GM12878 (cell line): ENCODE results near the gene SLCO4A1. TPM values are rescaled to one million over a fixed set of nuclear protein-coding genes. Genes with fewer than 3 reads are reported as not detected.

Experiments used
- ATAC-seq: fragments of 200-7000 bp; cut with Tn5 transposase; 3 replicates; pipeline ENCODE4 v1.9.1; 2020; ENCODE audit warnings: mild to moderate bottlenecking, moderate library complexity
- BruUV-seq: library from RNA; stranded (reverse); fragments of 400-500 nt; replicated peaks from 2 replicates; lab custom pipeline; 2021; lab: Mats Ljungman, UMichigan
- CTCF ChIA-PET: fragments of 300-600 bp; sonication (Branson Sonifier 250); formaldehyde crosslinking; extraction: SDS; loops from one replicate; lab custom pipeline; 2021; ENCODE audit warnings: inconsistent platforms; lab: Yijun Ruan, JAX
- POLR2A ChIA-PET: fragments of 350-600 bp; formaldehyde crosslinking; extraction: SDS; loops from one replicate; lab custom pipeline; 2021; ENCODE audit warnings: inconsistent platforms; lab: Charles Lee
- RAD21 ChIA-PET: fragments of 300-600 bp; sonication (Branson Sonifier 250); formaldehyde crosslinking; loops from one replicate; lab custom pipeline; 2023; ENCODE audit warnings: antibody characterized with exemption; ENCODE audit not compliant: unreplicated experiment; lab: Charles Lee
- SMC1A ChIA-PET: fragments of 300-600 bp; sonication (Branson Sonifier 250); formaldehyde crosslinking; loops from one replicate; lab custom pipeline; 2023; ENCODE audit not compliant: unreplicated experiment, uncharacterized antibody; lab: Charles Lee
- DNase-seq: peaks from one replicate; pipeline ENCODE4 v3.0.0-alpha.2; 2011; ENCODE audit warnings: low read depth, low spot score
- FAIRE-seq: peaks from 3 replicates; lab custom pipeline; 2011; peaks lifted over from hg19 to GRCh38; lab: Jason Lieb, UNC
- H2AFZ ChIP-seq: 2 replicates; pipeline ENCODE4 v1.6.0; 2011; ENCODE audit warnings: low read depth, low read length, control low read depth; ENCODE audit not compliant: control insufficient read depth
- H3K27ac ChIP-seq: 2 replicates; pipeline ENCODE4 v1.5.1; 2011; ENCODE audit warnings: control low read depth; ENCODE audit not compliant: control insufficient read depth, insufficient read depth
- H3K27me3 ChIP-seq, 2 experiments: replicated peaks in 1 of 2; 2 replicates each; pipeline versions ENCODE4 v1.6.0 to v1.6.1; 2011; ENCODE audit warnings: low read length in 1 of 2; ENCODE audit not compliant: control insufficient read depth in 2 of 2, insufficient read depth in 2 of 2
- H3K36me3 ChIP-seq, 2 experiments: 2 replicates each; pipeline ENCODE4 v1.5.1; 2011; ENCODE audit warnings: low read length in 1 of 2; ENCODE audit not compliant: control insufficient read depth in 2 of 2, insufficient read depth in 2 of 2
- H3K4me1 ChIP-seq: 2 replicates; pipeline ENCODE4 v1.6.1; 2011; ENCODE audit warnings: mild to moderate bottlenecking, low read length, moderate library complexity, mixed read lengths; ENCODE audit not compliant: control insufficient read depth, insufficient read depth
- H3K4me2 ChIP-seq: 2 replicates; pipeline ENCODE4 v1.6.0; 2011; ENCODE audit warnings: control low read depth; ENCODE audit not compliant: control insufficient read depth, insufficient read depth
- H3K4me3 ChIP-seq: fragments of 200-600 bp; sonication (generic); 2 replicates; pipeline ENCODE4 v1.5.1; 2016
- H3K79me2 ChIP-seq: 2 replicates; pipeline ENCODE4 v1.6.0; 2011; ENCODE audit warnings: low read length; ENCODE audit not compliant: control insufficient read depth, insufficient read depth
- H3K9ac ChIP-seq: 2 replicates; pipeline ENCODE4 v1.8.0; 2011; ENCODE audit warnings: low read length, control low read depth, mixed read lengths; ENCODE audit not compliant: control insufficient read depth, insufficient read depth
- H3K9me3 ChIP-seq: replicated peaks from 3 replicates; pipeline ENCODE4 v1.5.1; 2011; ENCODE audit warnings: mild to moderate bottlenecking, low read length; ENCODE audit not compliant: control insufficient read depth, insufficient read depth
- H4K20me1 ChIP-seq: 2 replicates; pipeline ENCODE4 v1.6.0; 2011; ENCODE audit not compliant: control insufficient read depth, insufficient read depth
- BHLHE40 ChIP-seq, 2 experiments: fragments of 450-650 bp in 1 of 2; IDR thresholded peaks; 2 replicates each; pipeline ENCODE4 v1.6.1; 2011 to 2017; ENCODE audit warnings: low read depth in 2 of 2, borderline replicate concordance in 1 of 2, improper control_type of control experiment in 1 of 2, low read length in 1 of 2, mild to moderate bottlenecking in 1 of 2
- IKZF2 ChIP-seq, 2 experiments: fragments of 450-650 bp; IDR thresholded peaks; 2 replicates each; pipeline ENCODE4 v1.6.1; 2017; ENCODE audit warnings: mild to moderate bottlenecking in 2 of 2, moderate library complexity in 2 of 2
- JUND ChIP-seq: IDR thresholded peaks from 2 replicates; pipeline ENCODE4 v1.6.1; 2012; ENCODE audit warnings: low read depth, mild to moderate bottlenecking, low read length, improper control_type of control experiment, moderate library complexity
- MTA2 ChIP-seq: fragments of 450-650 bp; IDR thresholded peaks from 2 replicates; pipeline ENCODE4 v1.6.1; 2016; ENCODE audit warnings: low read depth, mild to moderate bottlenecking, moderate library complexity
- MXI1 ChIP-seq: fragments of 150-350 bp; IDR thresholded peaks from 2 replicates; pipeline ENCODE4 v1.6.1; 2011; ENCODE audit warnings: low read depth, mild to moderate bottlenecking, inconsistent platforms, low read length, improper control_type of control experiment
- RAD51 ChIP-seq: fragments of 450-650 bp; IDR thresholded peaks from 2 replicates; pipeline ENCODE4 v1.6.1; 2016; ENCODE audit warnings: moderate library complexity, mild to moderate bottlenecking, inconsistent platforms
- RBBP5 ChIP-seq: fragments of 200-600 bp; sonication (generic); conservative IDR thresholded peaks from 2 replicates; pipeline ENCODE4 v1.6.1; 2016
- SMARCA5 ChIP-seq: fragments of 450-650 bp; IDR thresholded peaks from 2 replicates; pipeline ENCODE4 v1.6.1; 2017; ENCODE audit warnings: mild to moderate bottlenecking
- SMC3 ChIP-seq: IDR thresholded peaks from 2 replicates; pipeline ENCODE4 v1.6.1; 2011; ENCODE audit warnings: low read length, improper control_type of control experiment, borderline replicate concordance
- ZNF217 ChIP-seq: fragments of 450-650 bp; IDR thresholded peaks from 2 replicates; pipeline ENCODE4 v1.6.1; 2017; ENCODE audit warnings: antibody characterized with exemption, mild to moderate bottlenecking
- WGBS: methylation state at CpG from one replicate; pipeline ENCODE4 v1.1.6; 2016; ENCODE audit warnings: low lambda C conversion rate; ENCODE audit not compliant: insufficient replicate concordance, insufficient coverage; ENCODE audit errors: missing lambda C conversion rate; 5-methylcytosine and 5-hydroxymethylcytosine counted together
- in situ Hi-C: fragments of 300-500 bp; cut with MboI; formaldehyde crosslinking; loops from 9 replicates; pipeline ENCODE4 v1.14.3; 2018; ENCODE audit warnings: mixed read lengths
- intact Hi-C: fragments of 100-400 bp; cut with micrococcal nuclease; formaldehyde crosslinking; loops from one replicate; pipeline ENCODE4 v1.14.2; 2022; ENCODE audit not compliant: unreplicated experiment
- polyA plus RNA-seq, 11 experiments: library from polyadenylated mRNA; depleted of rRNA in 4 of 11; unstranded in 6 of 11; stranded (reverse) in 5 of 11; fragments of >200 nt; fragmentation: Nextera tagmentation in 4 of 11; fragmentation: Illumina TruSeq in 1 of 11; extraction: Ambion mirVana in 4 of 11; extraction: Trizol in 1 of 11; gene quantifications; 1 replicate in 1 of 11; 2 replicates in 10 of 11; pipeline versions ENCODE4 v1.2.1 to v1.2.3, GENCODE V29; 2011 to 2016; ENCODE audit warnings: inconsistent platforms in 2 of 11, missing spikeins in 2 of 11, low read depth in 1 of 11
- total RNA-seq, 4 experiments: library from RNA; depleted of rRNA in 3 of 4; stranded (reverse); fragments of >200 nt in 3 of 4; fragmentation: Illumina TruSeq in 1 of 4; extraction: Trizol in 1 of 4; gene quantifications; 2 replicates each; pipeline versions ENCODE4 v1.2.1 to v1.2.3, GENCODE V29; 2013 to 2021
- TF ChIP-seq, protein P1 (sequence below), 3 experiments: IDR thresholded peaks in 2 of 3; conservative IDR thresholded peaks in 1 of 3; 2 replicates each; pipeline ENCODE4 v1.5.1; 2011; ENCODE audit warnings: low read depth in 3 of 3, low read length in 3 of 3, mild to moderate bottlenecking in 3 of 3, control low read depth in 2 of 3, moderate library complexity in 2 of 3, inconsistent platforms in 1 of 3, mixed read lengths in 1 of 3; ENCODE audit not compliant: control insufficient read depth in 2 of 3, insufficient read depth in 1 of 3; ENCODE audit errors: extremely low read depth in 1 of 3
- TF ChIP-seq, protein P2 (sequence below): IDR thresholded peaks from 2 replicates; pipeline ENCODE4 v1.6.1; 2011; ENCODE audit warnings: low read depth, mild to moderate bottlenecking, low read length, moderate library complexity, borderline replicate concordance; ENCODE audit errors: extremely low read depth
- TF ChIP-seq, protein P3 (sequence below): fragments of 450-650 bp; IDR thresholded peaks from 2 replicates; pipeline ENCODE4 v1.6.1; 2017; ENCODE audit warnings: low read depth, mild to moderate bottlenecking, moderate library complexity
- TF ChIP-seq, protein P4 (sequence below): fragments of 150-350 bp; IDR thresholded peaks from 2 replicates; pipeline ENCODE4 v1.6.1; 2016; ENCODE audit warnings: low read depth, low read length

SLCO4A1 gene
- total and polyA plus RNA-seq, 10 of the 15 experiments (the other 5 are each of a cell fraction or from before 2014, with no cell fraction given): 2.1 to 30.7 (median 12.0) TPM

- TF ChIP-seq BHLHE40 (IDR thresholded peaks at IDR 0.05; ENCODE audit: borderline replicate concordance in 1 of 2, low read depth in 2 of 2, low read length in 1 of 2): peak in 1 of 2 experiments; percentile 50; a peak in 1 of 4 replicates
- TF ChIP-seq, protein P1, sequence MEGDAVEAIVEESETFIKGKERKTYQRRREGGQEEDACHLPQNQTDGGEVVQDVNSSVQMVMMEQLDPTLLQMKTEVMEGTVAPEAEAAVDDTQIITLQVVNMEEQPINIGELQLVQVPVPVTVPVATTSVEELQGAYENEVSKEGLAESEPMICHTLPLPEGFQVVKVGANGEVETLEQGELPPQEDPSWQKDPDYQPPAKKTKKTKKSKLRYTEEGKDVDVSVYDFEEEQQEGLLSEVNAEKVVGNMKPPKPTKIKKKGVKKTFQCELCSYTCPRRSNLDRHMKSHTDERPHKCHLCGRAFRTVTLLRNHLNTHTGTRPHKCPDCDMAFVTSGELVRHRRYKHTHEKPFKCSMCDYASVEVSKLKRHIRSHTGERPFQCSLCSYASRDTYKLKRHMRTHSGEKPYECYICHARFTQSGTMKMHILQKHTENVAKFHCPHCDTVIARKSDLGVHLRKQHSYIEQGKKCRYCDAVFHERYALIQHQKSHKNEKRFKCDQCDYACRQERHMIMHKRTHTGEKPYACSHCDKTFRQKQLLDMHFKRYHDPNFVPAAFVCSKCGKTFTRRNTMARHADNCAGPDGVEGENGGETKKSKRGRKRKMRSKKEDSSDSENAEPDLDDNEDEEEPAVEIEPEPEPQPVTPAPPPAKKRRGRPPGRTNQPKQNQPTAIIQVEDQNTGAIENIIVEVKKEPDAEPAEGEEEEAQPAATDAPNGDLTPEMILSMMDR (IDR thresholded peaks at IDR 0.05 in 2 of 3, conservative IDR thresholded peaks at IDR 0.05 in 1 of 3; ENCODE audit: control insufficient read depth in 2 of 3, extremely low read depth in 1 of 3, insufficient read depth in 1 of 3, low read depth in 3 of 3, low read length in 3 of 3): peak; percentile 43 to 67 (median 57)
- TF ChIP-seq, protein P2, sequence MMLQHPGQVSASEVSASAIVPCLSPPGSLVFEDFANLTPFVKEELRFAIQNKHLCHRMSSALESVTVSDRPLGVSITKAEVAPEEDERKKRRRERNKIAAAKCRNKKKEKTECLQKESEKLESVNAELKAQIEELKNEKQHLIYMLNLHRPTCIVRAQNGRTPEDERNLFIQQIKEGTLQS: no peak
- TF ChIP-seq ZNF217: no peak
- TF ChIP-seq SMARCA5: 0 out of 2 replicates have a peak, but pooled peaks have one; percentile 62
- no peak for TF ChIP-seq IKZF2 (IDR thresholded peaks at IDR 0.05)
- TF ChIP-seq RAD51: no peak
- peak; percentile 36; the same call in 1 of the 2 replicates for TF ChIP-seq SMC3
Observed at GRCh38 chr20:62624325-62624690, 18.0 kb upstream of the SLCO4A1 start (continued).

- Histone ChIP-seq H3K27ac (no peak overlapping the region), H2AFZ (peak overlapping the region; percentile 87; the same call in 1 of the 2 replicates), H3K9ac (no peak overlapping the region), H3K4me3 (no peak overlapping the region), H3K4me2 (peak overlapping the region; percentile 98), H3K27me3 (no peaks in the 10 kb centered on the region), H3K9me3 (no peaks in the 10 kb centered on the region), H3K4me1 (peaks cover 33% of the 10 kb centered on the region), H3K79me2 (no peaks in the 10 kb centered on the region), H4K20me1 (no peaks in the 10 kb centered on the region), H3K36me3 (no peaks in the 10 kb centered on the region)
- in situ Hi-C loops (no loop called here), intact Hi-C loops (no loop called here)
- RAD21 ChIA-PET: interaction anchor here (0.9 to 2.3 kb wide), 4 partner anchors 9 to 170 kb away, joined by 3 to 11 read pairs (median 4); no protein-coding TSS in a partner anchor
- ATAC-seq: no peak
- POLR2A ChIA-PET: interaction anchor here (1.6 to 2.2 kb wide), 4 partner anchors 15 to 171 kb away, joined by 5 to 14 read pairs (median 6); partner anchors contain the start of gene MRGBP
- no peak for DNase-seq
- FAIRE-seq: no peak
- no TSS peak for BruUV-seq
- SMC1A ChIA-PET: interaction anchor here (1.4 to 2.2 kb wide), 4 partner anchors 12 to 169 kb away, joined by 4 to 11 read pairs (median 5); no protein-coding TSS in a partner anchor
- CTCF ChIA-PET: interaction anchor here (0.6 to 2.9 kb wide), 10 partner anchors 13 to 323 kb away, joined by 3 to 16 read pairs (median 4); no protein-coding TSS in a partner anchor
- WGBS: 86% methylated on average over 31 of the region's 32 CpGs
- TF ChIP-seq, protein P3, sequence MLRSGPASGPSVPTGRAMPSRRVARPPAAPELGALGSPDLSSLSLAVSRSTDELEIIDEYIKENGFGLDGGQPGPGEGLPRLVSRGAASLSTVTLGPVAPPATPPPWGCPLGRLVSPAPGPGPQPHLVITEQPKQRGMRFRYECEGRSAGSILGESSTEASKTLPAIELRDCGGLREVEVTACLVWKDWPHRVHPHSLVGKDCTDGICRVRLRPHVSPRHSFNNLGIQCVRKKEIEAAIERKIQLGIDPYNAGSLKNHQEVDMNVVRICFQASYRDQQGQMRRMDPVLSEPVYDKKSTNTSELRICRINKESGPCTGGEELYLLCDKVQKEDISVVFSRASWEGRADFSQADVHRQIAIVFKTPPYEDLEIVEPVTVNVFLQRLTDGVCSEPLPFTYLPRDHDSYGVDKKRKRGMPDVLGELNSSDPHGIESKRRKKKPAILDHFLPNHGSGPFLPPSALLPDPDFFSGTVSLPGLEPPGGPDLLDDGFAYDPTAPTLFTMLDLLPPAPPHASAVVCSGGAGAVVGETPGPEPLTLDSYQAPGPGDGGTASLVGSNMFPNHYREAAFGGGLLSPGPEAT: no peak
- no peak for TF ChIP-seq RBBP5
- TF ChIP-seq JUND: no peak
- TF ChIP-seq MXI1: no peak
- TF ChIP-seq, protein P4, sequence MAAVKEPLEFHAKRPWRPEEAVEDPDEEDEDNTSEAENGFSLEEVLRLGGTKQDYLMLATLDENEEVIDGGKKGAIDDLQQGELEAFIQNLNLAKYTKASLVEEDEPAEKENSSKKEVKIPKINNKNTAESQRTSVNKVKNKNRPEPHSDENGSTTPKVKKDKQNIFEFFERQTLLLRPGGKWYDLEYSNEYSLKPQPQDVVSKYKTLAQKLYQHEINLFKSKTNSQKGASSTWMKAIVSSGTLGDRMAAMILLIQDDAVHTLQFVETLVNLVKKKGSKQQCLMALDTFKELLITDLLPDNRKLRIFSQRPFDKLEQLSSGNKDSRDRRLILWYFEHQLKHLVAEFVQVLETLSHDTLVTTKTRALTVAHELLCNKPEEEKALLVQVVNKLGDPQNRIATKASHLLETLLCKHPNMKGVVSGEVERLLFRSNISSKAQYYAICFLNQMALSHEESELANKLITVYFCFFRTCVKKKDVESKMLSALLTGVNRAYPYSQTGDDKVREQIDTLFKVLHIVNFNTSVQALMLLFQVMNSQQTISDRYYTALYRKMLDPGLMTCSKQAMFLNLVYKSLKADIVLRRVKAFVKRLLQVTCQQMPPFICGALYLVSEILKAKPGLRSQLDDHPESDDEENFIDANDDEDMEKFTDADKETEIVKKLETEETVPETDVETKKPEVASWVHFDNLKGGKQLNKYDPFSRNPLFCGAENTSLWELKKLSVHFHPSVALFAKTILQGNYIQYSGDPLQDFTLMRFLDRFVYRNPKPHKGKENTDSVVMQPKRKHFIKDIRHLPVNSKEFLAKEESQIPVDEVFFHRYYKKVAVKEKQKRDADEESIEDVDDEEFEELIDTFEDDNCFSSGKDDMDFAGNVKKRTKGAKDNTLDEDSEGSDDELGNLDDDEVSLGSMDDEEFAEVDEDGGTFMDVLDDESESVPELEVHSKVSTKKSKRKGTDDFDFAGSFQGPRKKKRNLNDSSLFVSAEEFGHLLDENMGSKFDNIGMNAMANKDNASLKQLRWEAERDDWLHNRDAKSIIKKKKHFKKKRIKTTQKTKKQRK: no peak
- TF ChIP-seq MTA2: no peak
Observed at GRCh38 chr20:62624719-62625453, 17.4 kb upstream of the SLCO4A1 start.
